ENCODE measurements around the gene MSI2.

MSI2 gene

DNA sequence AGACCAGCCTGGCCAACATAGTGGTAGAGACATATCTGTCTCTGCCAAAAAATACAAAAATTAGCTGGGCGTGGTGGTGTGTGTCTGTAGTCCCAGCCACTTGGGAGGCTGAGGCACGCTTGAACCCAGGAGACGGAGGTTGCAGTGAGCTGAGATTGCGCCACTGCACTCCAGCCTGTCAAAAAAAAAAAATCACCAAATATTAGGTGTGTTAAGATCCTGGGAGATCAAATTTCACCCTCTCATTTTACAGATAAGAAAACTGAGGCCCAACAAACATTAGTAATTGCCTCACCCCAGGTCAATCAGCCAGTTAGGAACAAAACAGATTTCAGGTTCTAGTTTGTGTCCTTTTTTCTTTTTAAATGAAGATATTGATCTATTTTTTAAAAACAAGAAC is 116.7 kb downstream of the MSI2 start:
- DNase-seq = no peak

DNA sequence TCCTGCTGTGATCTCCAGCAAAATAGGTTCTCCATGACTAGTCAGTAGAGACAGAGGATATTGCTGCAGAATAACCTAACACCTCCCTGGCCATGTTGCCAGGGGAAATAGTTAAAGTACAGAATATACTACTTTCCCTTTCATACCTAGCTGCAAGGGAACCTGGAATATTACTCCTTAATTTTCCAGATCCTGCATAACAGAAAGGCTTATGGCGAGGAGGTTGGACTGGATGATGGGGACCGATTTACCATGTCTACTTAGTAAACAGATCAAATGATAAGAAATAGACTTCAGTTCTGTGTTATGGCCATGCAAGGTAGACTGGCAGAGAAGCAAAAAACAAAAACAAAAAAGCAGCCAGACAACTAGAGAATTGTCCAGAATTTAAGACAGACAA is 117.4 kb downstream of the MSI2 start:
- DNase-seq = no peak

DNA sequence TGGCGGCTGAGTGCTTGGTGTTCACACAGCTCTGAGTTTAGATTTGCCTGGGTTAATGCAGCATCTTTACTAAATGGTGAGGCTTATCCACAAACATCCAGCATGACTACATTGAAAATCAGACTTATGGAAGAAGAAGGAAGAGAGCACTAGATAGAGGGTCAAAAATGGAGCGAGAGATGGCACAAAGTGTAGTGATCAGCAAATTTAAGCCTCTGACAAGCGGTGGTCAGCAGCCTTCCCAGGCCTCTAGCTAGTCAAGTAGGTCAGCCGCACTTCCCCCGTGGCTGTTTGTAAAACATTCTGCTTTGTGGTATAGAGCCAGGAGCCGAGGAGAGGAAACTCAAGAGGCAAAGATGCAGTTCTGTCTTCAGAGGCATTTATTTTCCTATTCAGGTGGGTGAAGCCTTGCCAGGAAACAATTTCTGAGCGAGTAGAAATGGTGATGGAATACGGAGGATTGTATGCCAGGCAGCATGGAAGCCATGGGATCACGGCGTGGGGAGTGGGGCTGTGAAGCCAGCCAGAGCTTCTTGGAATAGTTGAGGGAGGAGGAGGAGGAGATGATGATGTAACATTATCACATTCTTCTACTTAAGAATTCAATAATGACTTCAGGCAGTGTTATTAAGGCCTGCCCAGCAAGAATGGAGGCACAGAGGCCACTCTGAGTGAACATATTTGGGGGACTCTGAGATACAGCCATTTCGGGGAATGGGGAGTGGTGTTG is 118.9 kb downstream of the MSI2 start:
- DNase-seq = no peak

DNA sequence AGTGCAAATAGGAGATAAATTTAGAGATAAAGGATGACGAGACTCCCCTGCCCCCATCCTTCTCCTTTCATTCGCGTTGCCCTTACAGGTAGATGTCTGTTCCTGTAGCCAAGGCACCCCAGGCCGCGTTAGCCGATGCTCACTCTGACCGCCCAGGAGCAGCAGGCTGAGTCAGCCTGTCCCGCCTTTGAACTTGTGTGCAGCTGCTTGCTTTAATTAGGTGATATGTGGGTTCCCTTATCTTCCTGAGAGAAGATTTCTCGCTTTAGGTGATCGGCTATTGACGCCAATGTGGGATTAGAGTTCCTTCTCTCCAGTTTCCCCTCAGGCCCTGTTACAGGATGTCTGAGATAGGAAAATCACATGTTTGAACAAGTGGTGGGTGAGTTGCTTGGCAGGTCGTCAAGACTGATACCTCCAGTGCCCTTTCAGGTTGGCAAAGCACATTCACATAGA is 119.5 kb downstream of the MSI2 start:
- no peak for DNase-seq

DNA sequence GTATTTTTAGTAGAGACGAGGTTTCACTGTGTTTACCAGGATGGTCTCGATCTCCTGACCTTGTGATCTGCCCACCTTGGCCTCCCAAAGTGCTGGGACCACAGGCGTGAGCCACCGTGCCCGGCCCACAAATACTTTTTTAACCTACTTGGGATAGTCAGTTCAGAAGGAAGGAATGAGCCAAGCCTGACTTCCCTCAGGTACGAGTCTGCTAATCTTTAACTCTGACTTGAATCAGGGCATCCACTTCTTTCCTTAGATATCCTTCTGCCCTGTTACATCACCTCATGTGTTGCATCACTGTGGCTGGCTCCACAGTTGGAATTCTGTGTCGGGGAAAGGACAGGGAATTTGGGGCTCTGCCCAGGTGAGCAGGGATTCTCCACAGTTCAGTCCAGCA is 120.8 kb downstream of the MSI2 start:
- no peak for DNase-seq

DNA sequence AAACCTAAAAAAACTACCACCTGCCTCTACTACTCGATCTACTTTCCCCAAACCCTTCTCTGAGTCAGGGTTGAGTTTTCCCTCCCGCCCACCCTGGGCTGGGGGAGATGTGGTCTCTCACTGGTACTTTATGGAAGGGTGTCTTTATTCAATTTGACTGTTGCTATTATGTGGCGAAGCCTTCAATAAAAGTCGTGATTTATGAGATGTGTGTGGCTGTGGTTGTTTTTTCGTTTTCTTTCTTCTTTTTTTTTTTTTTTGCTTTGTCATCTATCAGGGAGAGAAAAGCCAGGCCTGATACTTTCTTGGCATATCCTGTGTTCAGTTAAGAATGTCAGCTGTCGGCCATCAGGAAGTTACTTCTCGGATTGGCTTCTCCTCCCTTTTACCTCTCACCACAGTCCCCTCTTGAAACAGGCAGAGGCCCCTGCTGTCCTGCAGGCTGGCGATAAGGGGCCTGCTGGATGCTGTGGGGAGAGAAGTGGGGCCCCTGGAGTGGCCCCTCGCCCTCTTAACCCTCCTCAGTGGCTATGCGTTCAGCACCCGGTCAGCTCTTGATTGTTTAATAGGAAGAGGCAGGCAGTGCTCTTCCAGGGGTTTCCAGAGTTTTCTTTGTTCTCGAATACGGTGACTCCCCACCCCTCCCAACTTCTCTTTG is 123.0 kb downstream of the MSI2 start:
- DNase-seq = no peak

DNA sequence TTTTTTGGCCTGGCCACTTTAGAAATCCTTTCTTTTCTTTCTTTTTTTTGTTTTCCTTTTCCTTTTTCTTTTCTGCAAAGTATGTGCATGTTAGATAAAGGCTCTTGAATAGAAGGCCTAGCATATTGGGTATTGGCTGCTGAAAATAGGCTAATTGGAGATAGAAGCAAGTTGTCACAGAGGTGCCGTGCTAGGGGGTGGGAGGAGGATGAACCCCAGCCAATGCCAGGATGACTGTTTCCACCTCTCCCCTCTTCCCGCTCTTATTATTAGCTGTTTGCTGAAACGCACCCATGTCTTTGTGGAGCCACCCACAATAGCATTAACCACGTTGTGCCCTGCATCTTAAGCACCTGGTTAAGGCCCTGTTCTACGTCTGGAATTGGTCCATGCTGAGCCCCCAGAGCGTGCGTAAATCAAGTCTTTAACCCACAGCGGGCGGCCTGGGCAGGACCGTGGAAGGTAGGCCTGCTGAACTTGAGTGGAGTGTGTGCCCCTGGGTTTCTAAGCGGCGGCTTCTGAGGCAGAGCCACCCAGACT is 123.6 kb downstream of the MSI2 start:
- DNase-seq = no peak

DNA sequence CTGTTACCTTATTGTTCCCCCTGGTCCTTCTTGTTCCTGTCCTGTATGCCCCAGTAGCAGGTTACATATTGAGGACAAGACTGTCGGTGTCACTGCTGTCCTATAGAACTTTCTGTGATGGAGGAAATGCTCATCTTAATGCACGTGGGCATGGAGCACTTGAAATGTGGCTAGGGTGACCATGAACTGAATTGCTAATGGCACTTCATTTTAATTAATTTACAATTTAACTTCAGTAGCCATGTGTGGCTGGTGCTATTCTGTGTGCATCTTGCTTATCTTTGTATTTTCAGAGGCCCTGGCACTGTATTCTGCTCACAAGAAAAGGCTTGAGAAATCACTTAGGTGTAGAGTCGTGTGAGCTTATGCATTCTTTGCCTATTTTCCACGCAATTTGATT is 125.2 kb downstream of the MSI2 start:
- no peak for DNase-seq

DNA sequence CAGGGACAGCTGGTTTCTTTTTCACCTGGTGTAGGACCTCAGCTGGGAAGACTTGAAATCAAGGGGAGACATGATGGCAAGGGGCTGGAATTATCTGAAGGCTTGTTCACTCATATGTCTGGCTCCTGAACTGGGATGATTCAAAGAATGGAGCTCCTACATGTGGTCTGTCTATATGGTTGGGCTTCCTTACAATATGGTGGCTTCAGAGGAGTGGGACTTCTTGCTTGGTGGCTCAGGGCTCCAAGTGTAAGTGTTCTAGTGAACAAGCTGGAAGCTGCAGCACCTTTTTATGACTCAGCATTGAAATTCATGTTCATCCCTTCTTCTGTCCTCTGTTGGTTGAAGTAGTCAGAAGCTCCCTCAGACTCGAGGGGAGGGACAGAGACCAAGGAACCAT is 127.9 kb downstream of the MSI2 start:
- no peak for DNase-seq

DNA sequence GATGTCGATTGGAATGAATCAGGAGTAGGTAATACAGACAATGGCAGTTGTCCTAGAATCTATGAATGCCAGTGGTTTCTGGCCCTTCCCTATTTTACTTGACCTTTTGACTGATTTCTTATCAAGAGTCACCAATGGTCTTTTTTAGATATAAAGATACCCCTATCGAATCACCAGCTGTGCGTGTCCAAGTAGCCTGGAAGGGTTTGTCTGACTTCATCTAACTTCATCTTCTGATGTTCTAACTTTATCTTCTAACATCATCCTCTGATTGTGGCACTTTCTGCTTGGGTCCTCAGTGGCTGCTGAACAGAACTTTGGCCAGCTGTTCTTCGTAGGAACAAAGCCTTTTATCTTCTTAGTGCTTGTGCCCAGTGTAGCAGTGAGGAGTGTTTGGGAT is 129.7 kb downstream of the MSI2 start:
- DNase-seq = no peak

DNA sequence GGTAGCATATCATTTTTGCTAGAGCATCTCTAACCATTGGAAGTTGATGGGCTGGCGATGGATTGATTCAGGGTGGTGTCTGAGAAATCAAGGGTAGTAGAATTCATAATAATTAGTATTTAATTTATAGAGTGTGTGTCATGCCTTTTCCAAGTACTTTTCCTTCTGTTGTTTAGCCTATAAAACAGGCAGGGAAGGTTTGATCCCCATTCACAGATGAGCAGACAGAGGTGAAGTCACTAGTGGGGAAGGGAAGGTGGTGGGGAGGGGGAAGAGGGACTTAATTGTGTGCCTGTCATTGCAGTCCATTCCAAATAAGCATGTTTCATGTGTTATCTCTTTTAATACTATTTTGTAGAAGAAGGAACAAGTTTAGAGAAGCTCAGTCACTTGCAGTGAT is 131.3 kb downstream of the MSI2 start:
- no peak for DNase-seq

DNA sequence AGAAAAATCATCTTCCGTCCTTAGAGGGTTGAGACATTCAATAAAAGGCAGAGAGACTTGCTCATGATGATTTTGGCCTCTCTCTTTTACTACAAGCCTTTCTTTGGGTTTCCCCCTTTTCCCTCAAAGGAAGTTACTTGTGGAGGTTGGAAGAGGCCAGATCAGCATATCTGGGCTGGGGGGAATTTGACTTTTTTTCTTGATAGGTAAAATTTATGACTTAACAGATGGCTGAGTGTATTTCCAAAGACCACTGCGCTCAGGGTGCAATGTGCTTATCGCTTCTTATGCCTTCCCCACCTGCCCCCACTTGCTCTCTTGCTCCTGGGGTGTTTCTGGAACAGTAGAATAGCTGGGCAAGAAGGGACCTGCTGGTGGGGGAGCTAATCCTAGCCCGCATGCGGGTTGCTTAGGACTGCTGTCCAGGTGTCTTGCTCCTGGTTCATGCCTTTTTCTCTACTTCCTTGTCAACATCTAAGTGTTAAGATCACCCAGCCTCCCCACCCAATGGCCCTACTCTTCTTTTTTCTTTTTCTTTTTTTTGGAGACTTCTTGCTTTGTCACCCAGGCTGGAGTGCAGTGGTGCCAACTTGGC is 131.9 kb downstream of the MSI2 start:
- no peak for DNase-seq

DNA sequence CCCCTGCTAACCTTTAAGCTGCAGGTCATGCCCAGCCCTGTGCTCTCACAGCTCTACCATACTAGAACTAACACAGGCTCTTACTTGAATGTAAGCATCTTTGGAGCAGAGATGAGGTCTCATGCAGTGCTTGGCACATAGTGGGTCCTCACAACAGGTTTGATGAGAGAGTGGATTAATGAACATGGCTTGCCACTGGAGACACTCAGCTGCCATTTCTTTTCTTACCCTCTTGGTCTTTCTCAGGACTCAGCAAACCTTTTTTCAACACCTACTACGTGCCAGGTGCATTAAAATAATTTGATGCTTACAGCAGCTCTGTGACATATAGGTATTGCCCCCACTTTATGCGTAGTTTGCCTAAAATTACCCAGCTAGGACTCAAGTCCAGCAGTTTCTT is 133.2 kb downstream of the MSI2 start:
- no peak for DNase-seq

DNA sequence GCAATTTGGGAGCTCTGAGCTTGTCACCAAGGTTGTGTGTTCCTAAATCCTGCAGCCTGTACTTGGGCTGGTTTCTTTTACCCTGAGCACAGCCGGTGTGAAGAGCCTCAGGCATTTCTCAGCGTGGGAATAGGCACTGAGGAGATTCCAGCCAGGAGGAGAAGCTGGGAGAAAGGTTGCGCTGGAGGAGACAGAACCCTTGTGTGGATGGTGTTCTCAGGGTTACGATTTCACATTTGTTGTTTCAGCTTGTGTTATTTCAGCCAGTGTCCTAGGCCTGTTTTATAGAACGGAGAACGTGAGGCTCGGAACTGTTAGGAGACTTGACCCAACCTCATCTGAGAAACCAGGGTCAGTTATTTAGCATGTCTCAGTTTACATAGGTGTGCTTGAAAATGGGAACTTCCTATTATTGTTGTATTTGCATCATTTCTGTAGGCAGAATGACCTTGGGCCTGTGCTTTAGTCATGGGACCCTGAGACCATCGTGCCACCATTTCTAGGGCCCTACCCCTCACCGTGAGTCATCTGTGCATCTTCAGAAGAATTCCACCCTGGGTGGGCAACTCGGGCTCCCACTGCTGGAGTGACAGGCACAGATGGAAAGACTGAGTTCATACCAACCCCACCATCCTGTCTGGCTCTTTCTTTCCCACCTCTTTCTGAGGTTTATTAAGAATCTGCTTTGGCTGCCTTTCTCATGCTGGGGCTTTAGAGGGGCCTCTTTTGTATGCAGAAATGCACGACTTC is 134.9 kb downstream of the MSI2 start:
- no peak for DNase-seq

DNA sequence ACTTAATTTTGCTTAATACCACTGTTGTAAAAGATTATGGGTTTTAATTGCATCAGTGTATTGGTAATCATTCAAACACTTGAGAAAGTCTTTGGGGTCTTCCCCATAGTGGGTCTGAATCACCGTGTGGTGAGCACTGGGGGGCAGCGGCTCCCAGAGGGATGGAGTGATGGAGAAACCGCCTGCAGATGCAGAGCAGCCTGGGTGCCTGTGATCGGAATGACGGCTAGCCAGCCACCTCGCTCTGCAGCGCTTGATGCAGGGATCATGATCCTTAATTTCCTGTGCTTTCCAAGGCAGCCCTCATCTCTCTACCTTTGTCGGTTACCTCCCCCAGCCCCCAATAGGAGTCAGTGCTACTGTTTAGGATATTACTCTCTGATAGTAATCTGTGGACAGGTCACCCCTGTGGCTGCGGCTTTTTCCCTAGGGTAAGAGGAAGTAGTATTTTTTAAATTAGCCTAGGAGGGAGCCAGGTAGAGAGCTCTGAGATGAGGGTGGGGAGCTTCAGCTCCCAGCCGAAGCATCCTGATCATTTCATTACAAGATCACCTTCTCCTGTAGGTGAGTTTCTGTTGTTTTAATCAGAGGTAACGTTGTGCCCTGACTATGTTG is 135.6 kb downstream of the MSI2 start:
- no peak for DNase-seq

DNA sequence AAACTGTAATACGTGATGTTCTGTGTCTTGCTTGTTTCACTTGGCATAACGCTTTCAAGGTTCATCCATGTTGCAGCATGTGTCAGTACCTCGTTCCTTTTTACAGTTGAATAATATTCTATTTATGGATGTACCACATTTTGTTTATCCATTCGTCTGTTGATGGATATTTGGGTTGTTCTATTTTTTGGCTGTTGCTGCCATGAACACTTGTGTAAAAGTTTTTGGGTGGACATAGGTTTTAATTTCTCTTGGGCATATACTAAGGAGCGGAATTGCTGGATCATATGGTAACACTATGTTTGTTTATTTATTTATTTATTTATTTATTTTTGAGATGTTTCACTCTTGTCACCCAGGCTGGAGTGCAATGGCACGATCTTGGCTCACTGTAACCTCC is 137.0 kb downstream of the MSI2 start:
- DNase-seq = no peak

DNA sequence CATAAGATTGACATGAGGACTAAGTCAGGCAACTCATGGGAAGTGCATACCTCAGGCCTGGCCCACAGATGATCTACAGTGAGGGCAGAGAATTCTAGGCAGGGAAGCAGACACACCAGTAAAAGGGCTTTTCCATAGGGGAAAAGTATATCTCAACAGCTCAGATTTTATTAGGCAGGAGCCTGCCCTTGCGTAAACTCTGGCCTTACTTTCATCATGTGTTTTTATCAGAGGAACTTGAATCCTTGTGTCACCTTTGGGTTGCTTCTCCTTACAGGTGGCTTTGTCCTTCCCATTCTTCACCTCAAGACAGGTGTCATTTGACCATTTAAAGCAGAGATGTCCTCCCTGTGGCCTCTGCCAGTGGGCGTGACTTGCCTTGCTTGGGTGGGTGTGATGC is 138.1 kb downstream of the MSI2 start:
- DNase-seq = no peak

DNA sequence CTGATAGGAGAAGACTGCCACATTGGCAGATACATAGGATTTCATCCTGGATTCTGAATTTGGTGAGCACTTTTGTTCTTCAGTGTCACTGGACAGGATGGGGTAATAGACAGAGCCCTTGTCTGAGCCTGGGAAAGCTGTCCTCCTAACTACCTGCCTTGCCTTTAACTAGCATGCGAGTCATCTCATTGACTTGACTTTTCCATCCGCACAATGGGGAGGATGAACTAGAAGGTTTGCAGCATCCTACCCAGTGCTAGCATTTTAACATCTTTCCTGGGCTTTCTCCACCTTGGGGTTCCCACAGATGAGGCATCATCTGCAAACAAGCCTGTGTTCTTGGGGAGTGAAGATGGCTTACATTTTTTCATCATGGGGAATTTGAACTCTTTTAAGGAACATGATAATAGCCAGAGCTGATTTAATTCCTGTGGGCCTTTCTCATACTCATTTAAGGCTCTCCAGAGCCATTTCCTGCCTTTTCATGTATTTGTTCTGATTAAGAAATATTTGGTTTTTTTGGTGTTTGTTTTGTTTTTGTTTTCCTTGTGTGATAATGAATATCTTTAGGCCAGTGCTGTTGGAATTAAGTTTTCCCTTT is 139.5 kb downstream of the MSI2 start:
- no peak for DNase-seq

DNA sequence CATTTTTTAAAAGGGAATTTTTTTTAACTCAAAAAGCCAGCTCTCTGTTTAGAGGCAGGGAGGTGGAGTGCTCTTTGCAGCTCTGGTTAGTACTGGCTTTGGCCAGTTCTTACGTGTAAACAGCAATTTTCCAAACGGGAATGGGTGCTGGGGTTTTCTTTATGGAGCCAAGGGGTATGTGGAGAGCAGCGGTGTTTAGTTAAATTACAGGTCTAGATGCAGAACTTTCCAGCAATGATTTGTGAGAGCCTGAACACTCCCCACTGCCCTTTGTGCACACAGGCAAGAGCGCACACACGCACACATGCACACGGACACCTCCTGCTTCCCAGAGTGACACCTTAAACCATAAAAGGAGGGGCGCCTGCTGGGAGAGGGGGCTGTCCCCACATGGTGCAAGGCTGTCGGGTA is 140.2 kb downstream of the MSI2 start:
- DNase-seq = no peak

DNA sequence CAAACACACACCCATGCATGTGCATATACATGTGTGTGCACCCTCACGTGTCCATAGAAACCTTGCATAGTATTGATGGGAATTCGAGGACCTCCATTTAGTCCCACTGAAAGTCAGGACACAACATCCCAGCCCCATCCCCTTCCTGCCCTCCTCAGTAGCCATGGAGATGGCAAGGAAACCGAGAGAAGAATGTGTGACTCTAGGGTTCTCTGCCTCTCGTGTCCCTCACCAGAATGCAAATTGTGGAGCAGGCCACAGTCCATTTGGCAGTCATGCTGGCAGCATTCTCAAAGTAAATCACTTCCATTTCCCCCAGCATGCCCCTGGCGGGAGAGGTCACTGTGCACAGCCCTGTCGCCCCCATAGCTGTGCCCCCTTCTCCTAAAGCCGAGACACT is 141.1 kb downstream of the MSI2 start:
- DNase-seq = no peak

DNA sequence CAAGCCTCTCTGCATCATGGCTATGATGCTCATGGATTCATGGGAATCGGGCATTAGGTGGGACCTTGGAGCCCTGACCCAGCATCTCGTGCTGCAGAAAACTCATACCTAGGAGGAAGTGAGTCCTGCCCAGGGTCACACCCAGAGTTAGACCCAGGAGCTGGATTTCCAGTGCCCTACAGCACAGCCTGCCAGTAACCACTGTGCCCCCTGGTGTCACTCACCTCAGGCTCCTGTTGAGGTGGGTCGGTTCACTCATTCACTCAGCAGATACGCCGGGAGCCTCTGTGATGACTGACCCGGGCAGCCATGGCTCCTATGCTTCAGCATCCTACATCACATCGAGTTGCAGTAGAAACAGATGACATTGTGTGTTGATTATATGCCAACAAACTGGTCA is 143.4 kb downstream of the MSI2 start:
- DNase-seq = no peak

DNA sequence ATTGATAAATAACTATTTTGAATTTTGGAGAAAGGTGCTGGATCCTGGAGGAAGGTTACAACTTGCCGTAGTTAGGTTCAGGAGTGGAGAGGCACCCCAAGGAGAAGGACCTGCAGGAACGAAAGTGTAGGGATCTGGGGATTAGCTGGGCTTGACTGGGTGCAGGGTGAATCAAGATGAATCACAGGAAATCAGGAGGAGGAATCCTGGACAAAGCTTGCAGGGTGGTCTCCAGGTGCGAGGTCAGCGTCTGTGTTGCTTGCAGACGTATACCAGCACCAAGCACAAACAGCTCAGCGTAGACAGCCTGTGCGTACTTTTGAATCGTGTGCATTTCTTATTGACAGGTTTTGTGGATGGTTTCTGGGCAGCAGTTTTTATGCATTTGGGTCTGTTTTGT is 144.3 kb downstream of the MSI2 start:
- no peak for DNase-seq

All from NCI-H1930 (cell line).